MM.1S (cell line): ENCODE data around the gene TPR.
"Not testable (repeated sequence)": the region's sequence is repeated elsewhere in the genome, so short reads cannot be mapped to it uniquely, and the experiment has no call there.

Experiments used
- DNase-seq: peaks from one replicate; pipeline ENCODE4 v3.0.0-alpha.2; 2015
- H2AFZ ChIP-seq: fragments of 300-600 bp; sonication (generic); 2 replicates; pipeline ENCODE4 v1.6.0; 2016; ENCODE audit warnings: antibody characterized with exemption, low read length
- H3F3A ChIP-seq: fragments of 300-600 bp; sonication (generic); 2 replicates; pipeline ENCODE4 v1.6.1; 2016; ENCODE audit warnings: mild to moderate bottlenecking, antibody characterized with exemption, low read length, moderate library complexity, mixed read lengths; ENCODE audit not compliant: insufficient read depth
- H3K27ac ChIP-seq: fragments of 300-600 bp; sonication (generic); 2 replicates; pipeline ENCODE4 v1.5.1; 2016; ENCODE audit warnings: mild to moderate bottlenecking, low read length
- H3K27me3 ChIP-seq: fragments of 300-600 bp; sonication (generic); replicated peaks from 2 replicates; pipeline ENCODE4 v1.6.0; 2016; ENCODE audit warnings: low read length; ENCODE audit not compliant: insufficient read depth
- H3K36me3 ChIP-seq: fragments of 300-600 bp; sonication (generic); replicated peaks from 2 replicates; pipeline ENCODE4 v1.6.1; 2016; ENCODE audit warnings: mild to moderate bottlenecking, low read length, mixed read lengths; ENCODE audit not compliant: insufficient read depth
- H3K4me1 ChIP-seq: fragments of 300-600 bp; sonication (generic); 2 replicates; pipeline ENCODE4 v1.6.1; 2016; ENCODE audit warnings: low read length, mixed read lengths
- H3K4me2 ChIP-seq: fragments of 300-600 bp; sonication (generic); 2 replicates; pipeline ENCODE4 v1.6.0; 2016; ENCODE audit warnings: low read depth, low read length
- H3K4me3 ChIP-seq: fragments of 300-600 bp; sonication (generic); 2 replicates; pipeline ENCODE4 v1.5.1; 2016; ENCODE audit warnings: low read length, mixed read lengths
- H3K79me2 ChIP-seq: fragments of 300-600 bp; sonication (generic); 2 replicates; pipeline ENCODE4 v1.6.1; 2016; ENCODE audit warnings: mixed run types, low read length, mixed read lengths
- H3K9ac ChIP-seq: fragments of 300-600 bp; sonication (generic); 2 replicates; pipeline ENCODE4 v1.6.1; 2016; ENCODE audit warnings: low read length, mixed read lengths
- H3K9me2 ChIP-seq: fragments of 300-600 bp; sonication (generic); replicated peaks from 2 replicates; pipeline ENCODE4 v1.6.1; 2016; ENCODE audit warnings: mild to moderate bottlenecking, low read length, mixed read lengths; ENCODE audit not compliant: insufficient read depth
- H3K9me3 ChIP-seq: fragments of 300-600 bp; sonication (generic); replicated peaks from 2 replicates; pipeline ENCODE4 v1.6.1; 2016; ENCODE audit warnings: mild to moderate bottlenecking, low read length, mixed read lengths; ENCODE audit not compliant: insufficient read depth
- H4K20me1 ChIP-seq: fragments of 300-600 bp; sonication (generic); 2 replicates; pipeline ENCODE4 v1.6.1; 2016; ENCODE audit warnings: mild to moderate bottlenecking, low read length, moderate library complexity, mixed read lengths; ENCODE audit not compliant: insufficient read depth
- EZH2 ChIP-seq: fragments of 300-600 bp; sonication (generic); optimal IDR thresholded peaks from 2 replicates; pipeline ENCODE3; 2017; ENCODE audit warnings: low read depth, mild to moderate bottlenecking, antibody characterized with exemption, low read length, mixed read lengths
- EZH2phosphoT487 ChIP-seq: fragments of 300-600 bp; sonication (generic); IDR thresholded peaks from 2 replicates; pipeline ENCODE4 v1.6.1; 2018; ENCODE audit warnings: antibody characterized with exemption, low read length
- TF ChIP-seq, protein P1 (sequence below): fragments of 300-600 bp; sonication (generic); IDR thresholded peaks from 2 replicates; pipeline ENCODE4 v1.5.1; 2016; ENCODE audit warnings: antibody characterized with exemption, low read length, mixed read lengths

TPR gene

GRCh38 chr1:186374303-186375151 lies 526 bp downstream of the TPR start:
- peaks cover 4% of the 10 kb centered on the region; the same call in 1 of the 2 replicates for H4K20me1 ChIP-seq
- H3F3A ChIP-seq: peaks cover 13% of the 10 kb centered on the region
- H3K9me2 ChIP-seq: no peaks in the 10 kb centered on the region
- peak; percentile 94 for DNase-seq
- no peaks in the 10 kb centered on the region for H3K9me3 ChIP-seq
- peaks cover 16% of the 10 kb centered on the region for H3K4me1 ChIP-seq
- peak overlapping the region; percentile 75 for H3K4me2 ChIP-seq
- H3K27ac ChIP-seq: peak overlapping the region; percentile 90
- TF ChIP-seq, protein P1, sequence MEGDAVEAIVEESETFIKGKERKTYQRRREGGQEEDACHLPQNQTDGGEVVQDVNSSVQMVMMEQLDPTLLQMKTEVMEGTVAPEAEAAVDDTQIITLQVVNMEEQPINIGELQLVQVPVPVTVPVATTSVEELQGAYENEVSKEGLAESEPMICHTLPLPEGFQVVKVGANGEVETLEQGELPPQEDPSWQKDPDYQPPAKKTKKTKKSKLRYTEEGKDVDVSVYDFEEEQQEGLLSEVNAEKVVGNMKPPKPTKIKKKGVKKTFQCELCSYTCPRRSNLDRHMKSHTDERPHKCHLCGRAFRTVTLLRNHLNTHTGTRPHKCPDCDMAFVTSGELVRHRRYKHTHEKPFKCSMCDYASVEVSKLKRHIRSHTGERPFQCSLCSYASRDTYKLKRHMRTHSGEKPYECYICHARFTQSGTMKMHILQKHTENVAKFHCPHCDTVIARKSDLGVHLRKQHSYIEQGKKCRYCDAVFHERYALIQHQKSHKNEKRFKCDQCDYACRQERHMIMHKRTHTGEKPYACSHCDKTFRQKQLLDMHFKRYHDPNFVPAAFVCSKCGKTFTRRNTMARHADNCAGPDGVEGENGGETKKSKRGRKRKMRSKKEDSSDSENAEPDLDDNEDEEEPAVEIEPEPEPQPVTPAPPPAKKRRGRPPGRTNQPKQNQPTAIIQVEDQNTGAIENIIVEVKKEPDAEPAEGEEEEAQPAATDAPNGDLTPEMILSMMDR: no peak
- TF ChIP-seq EZH2 (no peak), EZH2phosphoT487 (no peak)
- H3K9ac ChIP-seq: peak overlapping the region; percentile 89
- H3K79me2 ChIP-seq: peaks cover 89% of the 10 kb centered on the region
- peak overlapping the region; percentile 73 for H3K4me3 ChIP-seq
- peaks cover 11% of the 10 kb centered on the region; the same call in 1 of the 2 replicates for H3K36me3 ChIP-seq
- peak overlapping the region; percentile 67 for H2AFZ ChIP-seq
- no peaks in the 10 kb centered on the region for H3K27me3 ChIP-seq

GRCh38 chr1:186347837-186348691 lies 27.0 kb downstream of the TPR start:
- DNase-seq: not testable (repeated sequence)

GRCh38 chr1:186340772-186341171 lies 34.3 kb downstream of the TPR start:
- no peaks in the 10 kb centered on the region for H3K4me1 ChIP-seq
- H3K9ac ChIP-seq: no peak overlapping the region
- no peaks in the 10 kb centered on the region for H4K20me1 ChIP-seq
- H3K9me2 ChIP-seq: no peaks in the 10 kb centered on the region
- H3K9me3 ChIP-seq: no peaks in the 10 kb centered on the region
- no peaks in the 10 kb centered on the region for H3K27me3 ChIP-seq
- peaks cover 41% of the 10 kb centered on the region; the same call in 1 of the 2 replicates for H3K36me3 ChIP-seq
- no peaks in the 10 kb centered on the region for H3K79me2 ChIP-seq
- H3K4me3 ChIP-seq: no peak overlapping the region
- no peak for DNase-seq
- no peak overlapping the region for H2AFZ ChIP-seq
- no peaks in the 10 kb centered on the region for H3F3A ChIP-seq
- H3K27ac ChIP-seq: no peak overlapping the region
- TF ChIP-seq, protein P1: no peak
- TF ChIP-seq EZH2phosphoT487 (no peak), EZH2 (no peak)
- no peak overlapping the region for H3K4me2 ChIP-seq

More at GRCh38 chr1:186347837-186348691, 27.0 kb downstream of the TPR start:
- H3K36me3 ChIP-seq: peaks cover 47% of the 10 kb centered on the region
- not testable (repeated sequence) for H3K79me2 ChIP-seq, H3K9ac ChIP-seq, H3K27ac ChIP-seq, H4K20me1 ChIP-seq, H3K4me3 ChIP-seq, H3K9me3 ChIP-seq, H3K4me1 ChIP-seq, H3K27me3 ChIP-seq, H3K9me2 ChIP-seq, H3K4me2 ChIP-seq, H2AFZ ChIP-seq, H3F3A ChIP-seq
